Femur (tissue), 1 donor: ENCODE measurements around the gene MAPKAPK2.
"Not testable (repeated sequence)": the region's sequence is repeated elsewhere in the genome, so short reads cannot be mapped to it uniquely, and the experiment has no call there.

Experiments
- DNase-seq: peaks from one replicate; pipeline ENCODE4 v3.0.0-alpha.2; 2017

The MAPKAPK2 gene

DNA sequence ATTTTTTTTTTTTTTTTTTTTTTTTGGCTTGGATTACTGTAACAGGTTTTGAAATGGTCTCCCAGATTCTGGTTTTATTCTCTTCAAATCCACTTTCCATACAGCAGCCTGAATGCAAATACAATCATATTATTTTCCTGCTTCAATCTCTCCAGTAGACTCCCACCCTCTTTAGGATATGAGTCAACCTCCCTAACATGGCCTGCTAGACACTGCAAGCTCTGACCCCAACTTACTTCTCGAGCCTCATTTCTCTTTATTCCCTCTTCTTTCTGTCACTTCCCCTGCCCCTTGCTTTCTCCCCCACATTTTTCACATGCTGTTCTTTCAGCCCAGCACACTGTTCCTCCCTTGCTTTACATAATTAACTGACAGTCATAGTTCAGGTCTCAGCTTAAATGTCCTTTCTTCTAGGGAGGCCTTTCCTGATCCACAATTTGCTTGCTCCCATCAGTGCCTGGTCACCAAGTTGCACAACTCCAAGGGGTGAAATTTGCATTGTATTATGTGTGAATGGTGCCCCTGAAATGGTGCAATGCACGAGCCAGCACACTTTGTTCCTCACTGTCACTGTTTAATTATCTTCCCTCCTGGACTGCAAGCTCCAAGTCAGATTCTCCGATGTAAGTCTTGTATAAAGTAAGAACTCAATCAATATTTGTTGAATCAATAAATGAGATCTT, 63.8 kb downstream of the MAPKAPK2 start:
- DNase-seq, result no peak

DNA sequence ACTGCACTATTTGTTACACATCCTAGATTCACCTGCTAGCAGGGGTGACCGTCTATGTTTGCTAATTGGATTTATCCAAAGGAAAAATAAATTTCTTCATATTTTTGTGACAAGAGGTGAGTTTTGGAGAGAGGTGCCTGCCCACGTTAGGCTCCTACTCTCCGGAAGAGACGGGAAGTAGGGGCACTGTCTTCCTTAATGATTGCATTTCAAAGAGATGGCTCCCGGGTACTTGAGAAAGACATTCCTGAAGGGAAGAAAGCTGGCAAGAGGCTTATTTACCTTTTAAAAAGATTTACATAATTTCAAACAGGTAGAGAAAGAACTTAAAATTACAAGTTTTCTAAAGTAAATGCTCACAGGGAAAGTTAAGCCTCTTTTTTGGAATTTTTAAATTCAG, 67.2 kb downstream of the MAPKAPK2 start:
- no peak for DNase-seq

DNA sequence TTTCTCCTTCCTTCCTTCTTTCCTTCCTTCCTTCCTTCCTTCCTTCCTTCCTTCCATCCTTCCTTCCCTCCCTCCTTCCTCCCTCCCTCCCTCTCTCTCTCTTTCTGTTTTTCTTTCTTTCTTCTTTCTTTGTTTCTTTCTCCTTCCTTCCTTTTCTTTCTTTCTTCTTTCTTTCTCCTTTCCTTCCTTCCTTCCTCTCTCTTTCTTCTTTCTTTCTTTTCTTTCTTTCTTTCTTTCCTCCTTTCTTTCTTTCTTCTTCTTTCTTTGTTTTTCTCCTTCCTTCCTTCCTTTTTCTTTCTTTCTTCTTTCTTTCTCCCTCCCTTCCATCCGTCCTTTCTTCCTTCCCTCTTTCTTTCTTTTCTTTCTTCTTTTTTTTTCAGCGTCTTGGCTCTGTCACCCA, 67.8 kb downstream of the MAPKAPK2 start:
- no peak for DNase-seq

DNA sequence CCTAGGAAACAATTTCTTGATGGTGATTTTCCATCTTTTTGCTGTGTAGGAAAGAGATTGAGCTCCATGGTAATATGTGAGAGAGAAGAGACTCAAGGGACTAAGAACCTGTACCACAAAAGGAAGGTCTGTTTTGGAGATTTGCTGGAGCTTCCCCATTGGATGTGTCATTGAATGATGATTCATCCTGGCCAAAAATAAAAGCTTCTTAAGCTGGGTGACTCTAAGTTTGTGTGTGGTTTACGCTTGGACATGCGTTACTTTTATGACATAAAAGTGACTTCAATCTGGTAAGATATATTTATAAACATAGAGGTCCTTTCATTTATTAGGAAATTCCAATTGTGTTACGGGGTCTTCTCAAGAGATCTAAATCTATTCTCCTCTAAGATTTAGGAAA, 68.4 kb downstream of the MAPKAPK2 start:
- no peak for DNase-seq

DNA sequence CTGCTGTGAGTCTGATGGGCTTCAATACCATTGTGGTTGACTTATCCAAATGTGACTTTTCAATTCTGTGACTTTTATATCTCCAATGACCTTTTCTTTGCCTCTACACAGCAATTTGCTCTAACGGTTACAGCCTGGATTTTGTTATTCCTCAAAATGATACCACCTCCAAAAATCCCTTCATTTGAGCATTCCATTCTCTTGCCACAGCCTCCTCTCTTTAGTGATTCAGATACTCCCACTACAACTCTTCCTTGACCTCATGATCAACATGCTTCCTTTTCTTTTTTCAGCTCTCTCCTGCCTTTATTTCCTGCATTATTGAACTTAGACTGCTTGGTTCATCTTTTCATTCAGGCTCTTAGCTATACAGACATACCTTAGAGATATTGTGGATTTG, 69.3 kb downstream of the MAPKAPK2 start:
- DNase-seq, result no peak

DNA sequence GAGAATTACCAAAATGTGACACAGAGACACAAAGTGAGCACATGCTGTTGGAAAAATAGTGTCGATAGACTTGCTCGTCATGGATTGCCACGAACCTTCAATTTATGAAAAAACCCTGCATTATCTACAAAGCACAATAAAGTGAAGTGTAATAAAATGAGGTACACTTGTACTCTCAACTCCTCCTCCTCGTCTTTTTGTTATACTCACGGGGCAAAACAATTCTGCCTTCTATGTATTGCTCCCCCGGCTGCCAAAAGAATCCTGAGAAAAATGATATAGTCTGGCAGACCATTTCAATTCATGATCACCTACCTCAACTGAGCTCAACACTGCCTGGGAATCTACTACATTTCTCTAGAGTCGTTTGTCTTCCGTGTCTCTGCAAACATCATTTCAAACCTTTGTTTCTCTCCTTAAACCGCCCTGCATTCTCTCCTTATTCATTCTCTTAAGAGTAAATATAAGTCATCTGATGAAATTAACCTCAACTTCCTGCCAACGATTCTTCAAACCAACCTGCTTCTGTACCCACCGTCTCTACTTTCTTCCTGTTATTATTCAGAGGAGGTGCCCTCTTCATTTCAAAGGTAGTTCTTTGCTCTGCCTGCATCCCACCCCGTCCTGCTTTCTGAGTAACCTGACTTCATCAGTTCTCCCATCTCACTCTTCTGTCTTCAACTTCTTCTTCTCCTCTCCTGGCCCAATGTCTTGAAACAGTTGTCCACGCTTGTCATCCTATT, 73.0 kb downstream of the MAPKAPK2 start:
- no peak for DNase-seq

DNA sequence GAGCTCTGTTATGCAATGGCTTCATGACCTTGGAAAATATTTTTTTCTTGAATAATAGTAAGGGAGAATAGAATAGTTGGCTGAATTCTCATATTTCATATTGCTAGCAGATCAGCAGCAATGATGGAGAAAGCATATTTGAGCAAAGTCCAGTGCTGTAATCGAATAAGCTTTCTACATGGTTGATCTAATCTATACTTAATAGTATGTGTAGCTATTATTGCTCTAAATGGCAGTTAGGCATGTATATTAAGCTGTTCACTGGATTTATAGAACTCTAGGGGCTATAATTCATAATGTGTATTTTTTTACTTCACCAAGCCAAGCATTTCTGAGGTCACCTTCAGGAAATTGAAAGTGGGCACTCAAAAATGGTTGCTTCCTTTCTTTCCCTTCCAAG, 75.9 kb downstream of the MAPKAPK2 start:
- DNase-seq, result no peak

DNA sequence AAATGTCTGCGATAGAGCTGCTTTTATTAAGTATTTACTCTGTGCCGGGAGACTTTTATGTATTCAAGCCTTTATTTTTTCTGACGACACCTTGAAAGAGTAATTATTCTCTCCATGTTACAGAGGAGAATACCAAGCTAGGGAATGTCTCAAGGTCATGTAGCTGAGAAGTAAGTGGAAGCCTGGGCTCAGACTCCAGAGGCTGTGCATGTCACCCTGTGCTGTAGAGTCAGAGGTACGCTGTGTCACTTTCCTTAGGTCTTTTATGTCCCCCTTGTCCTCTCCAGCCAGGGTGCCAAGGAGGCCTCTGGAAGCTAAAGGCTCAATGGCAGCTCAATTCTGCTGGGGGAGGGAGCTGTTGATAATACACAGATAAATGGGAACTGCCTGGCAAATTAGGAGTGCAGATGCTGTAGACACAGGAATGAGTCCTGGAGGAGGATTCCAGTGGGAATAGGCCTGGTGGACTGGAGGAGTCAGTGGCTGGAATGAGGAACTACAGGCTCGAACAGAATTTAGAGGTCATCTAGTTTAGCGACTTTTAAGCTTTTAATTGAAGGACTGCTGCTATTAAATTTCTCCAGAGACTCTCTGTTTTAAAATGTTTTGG, 76.6 kb downstream of the MAPKAPK2 start:
- DNase-seq, result no peak

DNA sequence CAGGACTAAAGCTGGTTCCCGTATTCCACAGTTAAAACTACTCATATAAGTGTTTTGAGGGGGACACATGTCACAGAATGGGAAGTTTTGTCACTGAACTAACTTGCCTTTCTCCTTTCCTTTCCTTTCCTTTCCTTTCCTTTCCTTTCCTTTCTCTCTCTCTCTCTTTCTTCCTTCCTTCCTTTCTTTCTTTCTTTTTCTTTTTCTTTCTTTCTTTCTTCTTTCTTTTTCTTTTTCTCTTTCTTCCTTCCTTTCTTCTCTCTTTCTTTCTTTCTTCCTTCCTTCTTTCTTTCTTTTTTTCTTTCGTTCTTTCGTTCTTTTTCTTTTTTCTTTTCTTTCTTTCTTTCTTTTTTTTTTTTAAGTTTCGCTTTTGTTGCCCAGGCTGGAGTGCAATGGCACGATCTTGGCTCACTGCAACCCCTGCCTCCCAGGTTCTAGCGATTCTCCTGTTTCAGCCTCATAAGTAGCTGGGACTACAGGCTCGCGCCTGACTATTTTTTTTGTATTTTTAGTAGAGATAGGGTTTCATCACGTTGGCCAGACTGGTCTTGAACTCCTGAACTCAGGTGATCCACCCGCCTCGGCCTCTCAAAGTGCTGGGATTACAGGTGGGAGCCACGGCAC, 78.1 kb downstream of the MAPKAPK2 start:
- DNase-seq, result not testable (repeated sequence)

DNA sequence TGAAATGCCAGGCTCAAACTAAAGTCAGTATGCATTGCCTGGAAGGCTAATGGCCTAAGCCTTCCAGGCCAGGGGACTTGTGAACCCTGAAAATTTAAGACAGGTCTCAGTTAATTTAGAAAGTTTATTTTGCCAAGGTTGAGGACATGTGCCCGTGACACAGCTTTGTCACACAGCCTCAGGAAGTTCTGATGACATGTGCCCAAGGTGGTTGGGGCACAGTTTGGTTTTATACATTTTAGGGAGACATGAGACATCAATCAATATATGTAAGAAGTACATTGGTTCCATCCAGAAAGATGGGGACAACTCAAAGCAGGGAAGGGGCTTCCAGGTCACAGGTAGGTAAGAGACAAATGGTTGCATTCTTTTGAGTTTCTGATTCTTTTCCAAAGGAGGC, 81.1 kb downstream of the MAPKAPK2 start:
- not testable (repeated sequence) for DNase-seq

DNA sequence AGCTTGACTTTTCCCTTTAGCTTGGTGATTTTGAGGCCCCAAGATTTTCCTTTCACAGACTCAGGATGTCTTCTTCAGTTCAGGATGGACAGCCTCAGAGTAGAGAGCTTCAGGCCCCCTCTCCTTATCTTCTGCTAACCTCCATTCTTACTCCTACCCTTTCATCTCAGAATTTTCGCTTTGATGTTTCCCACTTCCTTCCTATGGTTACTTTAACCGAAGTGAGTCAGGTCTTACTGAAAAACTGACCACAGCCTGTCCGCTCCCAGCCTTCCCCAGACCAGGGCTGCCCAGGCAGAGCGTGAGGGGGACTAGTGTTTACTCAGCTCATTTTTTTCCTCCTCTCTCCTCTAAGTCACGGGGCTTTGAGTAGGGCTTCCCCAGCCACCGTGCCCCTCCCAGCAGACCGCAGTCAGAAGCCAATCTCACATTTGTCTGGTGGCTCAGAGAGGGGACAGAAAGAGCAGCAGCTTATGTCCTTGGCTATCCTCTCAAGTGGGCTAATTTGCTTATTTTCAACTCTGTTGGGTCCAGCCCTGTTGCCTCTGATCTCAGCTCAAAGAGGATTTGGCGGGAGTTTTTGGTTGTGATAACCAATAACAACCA, 81.6 kb downstream of the MAPKAPK2 start:
- DNase-seq, result peak; percentile 62

DNA sequence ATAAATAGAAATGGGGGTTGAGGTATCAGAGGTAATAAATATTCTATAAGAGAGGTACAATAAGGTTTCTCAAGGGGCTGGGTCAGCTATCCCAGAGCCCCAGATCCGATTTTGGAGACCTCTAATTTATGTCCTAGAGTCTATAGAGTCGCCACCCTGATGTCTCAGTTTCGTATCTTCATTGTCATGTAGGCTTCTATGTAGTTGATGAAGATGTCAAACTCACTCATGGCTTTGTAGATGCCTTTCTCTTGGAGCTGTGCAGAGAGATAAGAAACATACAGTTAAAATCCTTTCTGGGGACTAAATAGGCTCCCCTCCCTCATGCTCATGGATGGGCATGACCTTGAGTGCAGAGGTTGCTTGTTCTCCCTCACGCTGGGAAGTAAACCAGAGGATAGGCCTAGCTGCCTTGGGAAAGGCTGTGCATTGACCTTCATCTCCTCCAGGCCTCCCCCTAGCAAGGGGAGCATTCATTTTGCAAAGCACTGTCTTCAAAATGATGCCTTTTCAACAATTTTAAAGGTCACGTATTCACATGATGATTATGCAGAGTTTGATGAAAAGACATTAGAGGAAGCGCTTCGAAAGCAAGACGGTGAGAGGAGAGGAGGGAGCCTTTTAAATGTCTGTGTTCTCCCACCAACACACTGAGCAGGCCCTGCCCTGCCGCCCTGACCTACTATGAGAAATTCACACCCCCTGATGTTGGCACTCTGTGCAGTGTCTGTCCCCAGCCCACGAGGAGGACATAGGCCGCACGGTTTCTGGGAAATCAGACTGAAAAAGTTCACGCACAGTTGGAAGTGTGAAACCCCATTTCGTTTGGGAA, 84.0 kb downstream of the MAPKAPK2 start:
- no peak for DNase-seq

DNA sequence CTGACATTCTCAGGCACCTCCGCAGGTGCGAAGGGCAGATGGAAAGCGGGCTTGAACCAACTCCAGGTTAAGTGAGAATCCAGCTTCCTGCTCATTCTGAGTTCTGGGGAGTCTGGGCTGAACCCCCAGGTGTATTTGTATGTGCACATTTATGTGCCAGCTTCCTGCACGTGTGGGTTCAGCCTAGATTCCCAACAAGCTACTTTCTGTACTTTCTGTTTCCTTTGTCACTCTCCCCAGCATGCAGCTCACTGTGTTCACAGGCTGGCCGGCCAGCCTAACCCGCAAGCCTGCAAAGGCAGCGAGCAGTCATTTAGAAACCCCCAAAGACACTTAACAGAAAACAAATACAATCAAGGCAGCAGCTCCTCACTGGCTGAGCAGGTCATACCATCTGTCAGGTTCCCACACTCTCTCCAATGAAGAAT, 84.6 kb downstream of the MAPKAPK2 start:
- DNase-seq, result no peak

DNA sequence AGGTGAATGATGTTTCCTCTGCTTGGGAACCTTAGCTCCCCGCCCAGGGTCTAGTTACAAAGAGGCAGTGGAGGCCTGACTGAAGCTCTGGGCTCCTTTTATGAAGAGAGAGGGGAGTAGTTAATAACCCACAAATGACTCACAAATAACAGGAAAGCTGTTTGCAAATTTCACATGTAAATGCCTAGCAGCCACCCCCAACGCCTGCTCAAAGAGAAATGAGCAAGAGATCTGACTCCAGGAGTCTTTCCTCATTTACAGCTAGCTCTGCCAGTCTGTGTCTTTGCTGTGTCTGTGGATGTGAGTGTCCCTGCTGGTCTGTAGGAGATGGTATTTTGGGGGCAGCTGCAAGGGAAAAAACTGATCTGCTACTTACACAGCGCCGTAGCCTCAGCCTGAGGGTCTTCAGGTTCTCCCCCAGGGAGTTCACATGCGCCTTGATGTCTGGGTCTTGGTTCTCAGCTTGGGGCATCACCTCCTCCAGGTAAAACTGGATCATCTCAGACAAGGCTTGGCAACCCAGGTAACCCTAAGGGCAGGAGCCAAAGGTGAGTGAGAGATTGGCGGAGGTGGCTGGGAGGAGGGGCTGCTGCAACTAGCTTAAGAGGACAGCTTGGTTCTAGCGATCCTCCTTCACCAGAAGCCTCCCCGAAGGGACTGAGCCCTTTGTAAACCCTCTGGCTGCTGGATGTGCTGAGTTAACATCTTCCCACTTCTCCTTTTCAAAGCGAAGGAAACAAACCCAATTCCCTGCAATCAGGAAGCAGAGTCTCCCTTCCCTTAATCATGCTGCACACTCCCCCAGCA, 86.0 kb downstream of the MAPKAPK2 start, which contains the start of gene IL19:
TSS of gene IL19 (plus strand) at position 243 of the 807 bp plus-strand sequence. CDS start 65,890 bp downstream, outside the sequence.
- DNase-seq, result no peak

DNA sequence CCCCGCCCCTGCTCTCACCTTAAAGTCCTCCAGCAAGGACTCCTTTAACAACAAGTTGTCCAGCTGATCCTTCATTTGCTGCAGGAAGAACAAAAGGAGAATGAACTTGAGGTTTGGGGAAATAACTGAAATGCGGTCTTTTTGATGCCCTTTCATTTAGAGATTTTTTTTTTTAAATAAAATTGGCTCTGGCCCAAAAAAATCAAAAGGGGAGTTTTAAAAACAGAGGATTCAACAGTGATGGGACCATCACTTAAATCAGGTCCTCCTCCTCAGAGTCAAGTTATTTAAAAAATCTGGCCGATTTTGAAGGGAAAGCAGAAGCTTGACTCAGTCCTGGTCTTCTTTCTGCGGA, 86.6 kb downstream of the MAPKAPK2 start:
- no peak for DNase-seq

DNA sequence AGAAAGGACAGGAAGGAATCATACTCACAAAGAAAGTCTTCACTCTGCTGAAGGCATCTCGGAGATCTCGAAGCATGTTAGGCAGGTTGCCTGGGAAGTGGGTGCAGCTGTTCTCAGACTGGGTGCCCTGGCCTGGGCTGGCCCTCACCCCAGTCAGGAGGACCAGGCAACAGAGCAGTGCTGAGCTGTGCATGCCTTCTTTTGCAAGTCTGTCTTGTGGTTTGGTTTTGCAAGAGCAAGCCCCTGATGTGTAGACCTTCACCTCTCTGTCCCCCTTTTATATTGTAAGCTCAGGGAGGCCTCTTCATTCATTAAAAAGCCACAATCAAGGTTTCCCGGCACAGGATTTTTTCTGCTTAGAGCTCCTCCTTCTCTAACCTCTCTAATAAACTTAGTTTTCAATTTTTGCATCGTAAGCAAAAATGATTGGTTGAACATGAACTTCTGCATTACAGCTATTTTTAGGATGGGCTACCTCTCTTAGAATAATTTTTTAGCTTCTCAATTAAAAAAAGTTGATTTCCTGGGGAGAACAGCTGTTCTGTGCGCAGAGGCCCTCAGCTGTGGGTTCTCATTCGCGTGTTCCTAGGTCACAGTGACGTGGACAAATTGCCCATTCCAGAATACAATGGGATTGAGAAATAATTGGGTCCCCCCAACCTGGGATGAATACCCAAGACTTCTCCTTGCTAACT, 87.7 kb downstream of the MAPKAPK2 start, which contains the start of gene IL10:
TSS of gene IL10 (minus strand) at position 252 of the 695 bp plus-strand sequence. CDS start at position 193, 59 bp downstream.
- no peak for DNase-seq

DNA sequence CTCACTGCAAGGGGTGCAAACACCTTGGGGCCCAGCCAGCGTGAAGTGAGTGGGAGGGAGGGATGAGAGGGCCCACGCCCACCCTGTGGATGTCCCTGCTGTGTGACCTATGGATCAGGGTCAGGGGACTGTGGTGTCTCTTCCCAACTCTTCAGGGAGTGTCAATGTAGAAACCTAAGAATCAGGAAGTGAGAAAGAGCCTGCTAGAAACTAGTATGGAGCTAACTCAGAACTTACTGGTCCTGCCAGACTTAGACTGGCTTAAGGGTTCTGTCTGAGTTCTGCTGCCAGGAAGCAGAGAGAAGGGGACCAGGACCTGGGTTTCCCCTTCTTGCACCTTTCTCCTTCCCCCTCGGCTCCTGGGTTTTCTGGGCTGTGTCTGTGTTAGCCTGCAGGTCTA, 89.4 kb downstream of the MAPKAPK2 start:
- no peak for DNase-seq

DNA sequence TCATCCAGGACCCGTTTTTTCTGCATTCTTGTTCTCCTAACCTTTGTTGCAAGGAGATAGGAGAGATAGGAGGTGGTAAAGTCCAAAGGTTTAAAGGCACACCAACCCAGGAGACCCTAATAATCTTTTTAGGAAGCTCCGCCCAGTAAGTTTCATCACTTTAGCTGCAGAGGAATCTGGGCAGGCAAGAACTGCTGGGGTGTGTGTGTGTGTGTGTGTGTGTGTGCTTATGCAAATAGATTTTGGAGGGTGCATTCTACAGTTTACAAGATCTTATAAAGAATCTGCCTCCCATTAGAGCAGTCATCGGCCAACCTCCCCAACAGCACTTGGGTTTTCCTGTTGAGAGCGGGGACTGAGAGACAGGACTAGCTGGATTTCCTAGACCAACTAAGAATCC, 91.5 kb downstream of the MAPKAPK2 start:
- no peak for DNase-seq

DNA sequence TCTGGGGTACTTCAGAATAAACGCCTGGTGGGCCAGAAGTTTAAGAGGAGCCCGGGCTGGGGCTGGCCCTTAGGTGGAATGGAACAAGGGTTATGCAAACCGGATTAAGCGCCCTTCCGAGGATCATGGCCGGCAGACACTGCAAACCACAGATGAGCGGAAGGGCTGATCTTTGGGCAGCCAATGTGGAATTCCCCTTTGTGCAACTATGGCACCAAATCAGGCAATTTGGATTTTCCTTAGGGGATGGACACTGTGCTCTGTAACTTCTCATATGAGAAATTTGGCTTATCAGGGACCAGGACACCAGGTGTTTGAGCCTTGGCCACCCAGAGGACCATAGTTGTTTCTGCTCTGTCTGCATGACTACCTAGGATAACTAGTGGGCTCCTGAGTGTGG, 93.3 kb downstream of the MAPKAPK2 start:
- no peak for DNase-seq

DNA sequence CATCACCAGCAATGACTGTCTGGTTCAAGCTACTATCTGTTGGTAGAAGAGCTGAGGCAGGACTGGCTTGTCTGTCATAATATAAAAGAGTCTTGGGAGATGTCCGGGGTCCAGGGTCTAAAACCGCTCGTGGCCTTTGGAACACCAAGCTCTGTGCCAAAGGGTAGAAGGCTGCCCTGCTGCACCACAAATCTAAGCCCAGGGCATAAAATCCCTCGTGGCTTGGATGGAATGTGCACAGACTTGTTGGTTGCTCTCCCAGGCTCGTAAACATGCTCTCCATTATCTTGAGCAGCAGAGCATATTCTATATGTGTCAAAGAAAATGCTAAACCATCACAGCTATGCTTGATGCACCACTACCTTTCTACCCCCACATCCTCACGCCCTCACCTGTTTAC, 94.2 kb downstream of the MAPKAPK2 start:
- not testable (repeated sequence) for DNase-seq

DNA sequence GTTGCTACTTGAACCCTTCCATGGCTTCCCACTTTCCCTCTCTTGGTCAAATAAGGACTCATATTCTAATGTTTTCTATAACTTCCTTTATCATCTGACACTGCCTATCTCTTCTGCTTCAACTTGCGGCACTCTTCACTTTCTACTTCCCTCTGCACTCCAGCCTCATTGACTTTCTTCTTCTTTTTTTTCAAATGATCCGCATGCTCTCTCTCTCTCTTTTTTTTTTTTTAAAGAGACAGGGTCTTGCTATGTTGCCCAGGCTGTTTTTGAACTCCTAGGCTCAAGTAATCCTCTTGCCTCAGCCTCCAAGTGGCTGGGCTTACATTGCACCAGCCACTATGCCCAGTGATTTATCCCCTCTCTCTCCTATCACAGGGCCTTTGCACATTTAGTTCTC, 94.9 kb downstream of the MAPKAPK2 start:
- DNase-seq, result no peak
